Stimulated activated naive CD8-positive, alpha-beta T cell treated with anti-CD3 and anti-CD28 coated beads, Interleukin-15, Interleukin-2, amounts not matched to agents 100 ng/mL and 50 ng/mL, for 24 hours (primary cell): ENCODE measurements around the gene CDH4.

Source experiments
- H3K27ac Mint-ChIP-seq: one replicate; pipeline ENCODE4 v1.8.0; 2021; ENCODE audit warnings: mild to moderate bottlenecking, mixed read lengths
- H3K27me3 Mint-ChIP-seq: one replicate; pipeline ENCODE4 v1.8.0; 2021; ENCODE audit warnings: mixed read lengths
- H3K36me3 Mint-ChIP-seq: one replicate; pipeline ENCODE4 v1.8.0; 2021; ENCODE audit warnings: low read depth, mixed read lengths
- H3K4me1 Mint-ChIP-seq: one replicate; pipeline ENCODE4 v1.8.0; 2021; ENCODE audit warnings: low read depth, mixed read lengths
- H3K4me3 Mint-ChIP-seq: one replicate; pipeline ENCODE4 v1.8.0; 2021; ENCODE audit warnings: mild to moderate bottlenecking, mixed read lengths
- H3K9me3 Mint-ChIP-seq: one replicate; pipeline ENCODE4 v1.8.0; 2021; ENCODE audit warnings: mixed read lengths

The CDH4 gene

DNA sequence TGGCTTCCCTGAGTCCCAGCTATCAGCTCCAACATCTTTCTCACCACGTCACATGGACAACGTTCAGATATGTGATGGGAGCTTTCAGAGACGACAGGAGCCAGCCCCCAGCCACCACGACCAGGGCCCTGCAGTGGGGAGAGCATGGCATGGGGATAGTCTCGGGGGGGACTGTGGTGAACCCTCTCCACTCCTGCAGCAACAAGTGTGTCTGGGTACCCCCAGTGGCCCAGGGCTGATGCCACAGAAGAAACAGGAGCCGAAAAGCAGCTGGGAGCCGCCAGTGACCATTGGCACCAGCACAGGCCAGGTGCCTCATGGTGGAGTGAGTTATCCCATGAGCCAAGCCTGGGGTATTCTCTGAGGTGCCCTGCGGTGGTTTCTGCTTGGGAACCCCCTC is 473.9 kb downstream of the CDH4 start:
- Mint-ChIP-seq H3K9me3 (no peaks in the 10 kb centered on the region), H3K4me3 (no peak overlapping the region), H3K4me1 (no peaks in the 10 kb centered on the region), H3K36me3 (no peaks in the 10 kb centered on the region), H3K27ac (no peak overlapping the region), H3K27me3 (no peaks in the 10 kb centered on the region)

DNA sequence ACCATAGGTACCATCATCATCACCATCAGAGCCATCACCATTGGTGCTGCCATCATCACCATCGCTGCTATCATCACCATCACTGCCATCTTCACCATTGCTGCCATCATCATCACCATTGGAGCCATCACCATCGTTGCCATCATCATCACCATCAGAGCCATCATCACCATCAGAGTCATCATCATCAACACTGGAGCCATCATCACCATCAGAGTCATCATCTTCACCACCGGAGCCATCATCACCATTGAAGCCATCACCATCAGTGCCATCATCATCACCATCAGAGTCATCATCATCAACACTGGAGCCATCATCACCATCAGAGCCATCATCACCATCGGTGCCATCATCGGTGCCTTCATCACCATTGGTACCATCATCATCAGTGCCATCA is 474.9 kb downstream of the CDH4 start:
- Mint-ChIP-seq H3K4me1 (no peaks in the 10 kb centered on the region), H3K4me3 (no peak overlapping the region), H3K36me3 (no peaks in the 10 kb centered on the region), H3K27ac (no peak overlapping the region), H3K27me3 (no peaks in the 10 kb centered on the region), H3K9me3 (no peaks in the 10 kb centered on the region)

DNA sequence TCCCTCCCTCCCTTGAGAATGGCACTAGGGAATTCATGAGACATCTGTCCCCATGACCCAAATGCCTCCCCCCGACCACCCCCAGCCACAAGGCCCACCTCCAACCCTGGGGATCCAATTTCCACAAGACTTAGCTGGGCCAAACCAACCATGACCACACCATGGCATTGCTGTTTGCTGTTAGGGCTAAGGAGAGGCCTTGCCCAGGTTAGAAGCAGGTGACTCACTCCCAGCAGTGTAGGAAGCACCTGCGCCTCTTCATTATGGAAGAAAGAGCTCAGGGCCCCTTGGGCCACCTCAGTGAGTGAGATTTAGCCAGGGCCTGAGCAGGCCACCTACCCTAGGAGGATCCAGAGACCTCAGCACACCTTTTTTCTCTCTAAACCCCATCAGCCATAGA is 475.7 kb downstream of the CDH4 start:
- H3K9me3 Mint-ChIP-seq, result no peaks in the 10 kb centered on the region
- H3K27ac Mint-ChIP-seq, result no peak overlapping the region
- no peaks in the 10 kb centered on the region for H3K4me1 Mint-ChIP-seq
- H3K36me3 Mint-ChIP-seq, result no peaks in the 10 kb centered on the region
- no peak overlapping the region for H3K4me3 Mint-ChIP-seq
- H3K27me3 Mint-ChIP-seq, result no peaks in the 10 kb centered on the region

DNA sequence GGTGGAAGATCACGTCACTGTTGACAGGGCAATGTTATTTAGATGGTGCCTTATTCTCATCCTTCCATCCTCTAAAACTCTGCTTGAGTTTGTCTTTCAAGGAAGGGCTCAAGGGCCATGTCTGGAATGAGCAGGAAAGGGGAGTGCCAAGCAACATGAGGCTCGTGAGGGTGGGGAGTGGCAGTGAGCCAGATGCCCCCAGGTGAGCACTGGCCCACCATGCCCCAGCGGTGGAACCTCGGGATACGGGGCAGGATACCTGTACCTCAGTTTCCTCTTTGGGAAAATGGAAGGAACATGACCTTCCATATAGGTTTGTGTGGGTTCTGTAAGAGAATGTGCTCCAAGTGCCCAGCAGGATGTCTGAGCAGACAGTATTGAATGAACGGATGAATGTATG is 476.3 kb downstream of the CDH4 start:
- no peak overlapping the region for H3K4me3 Mint-ChIP-seq
- no peak overlapping the region for H3K27ac Mint-ChIP-seq
- no peaks in the 10 kb centered on the region for H3K36me3 Mint-ChIP-seq
- no peaks in the 10 kb centered on the region for H3K9me3 Mint-ChIP-seq
- no peaks in the 10 kb centered on the region for H3K4me1 Mint-ChIP-seq
- no peaks in the 10 kb centered on the region for H3K27me3 Mint-ChIP-seq

DNA sequence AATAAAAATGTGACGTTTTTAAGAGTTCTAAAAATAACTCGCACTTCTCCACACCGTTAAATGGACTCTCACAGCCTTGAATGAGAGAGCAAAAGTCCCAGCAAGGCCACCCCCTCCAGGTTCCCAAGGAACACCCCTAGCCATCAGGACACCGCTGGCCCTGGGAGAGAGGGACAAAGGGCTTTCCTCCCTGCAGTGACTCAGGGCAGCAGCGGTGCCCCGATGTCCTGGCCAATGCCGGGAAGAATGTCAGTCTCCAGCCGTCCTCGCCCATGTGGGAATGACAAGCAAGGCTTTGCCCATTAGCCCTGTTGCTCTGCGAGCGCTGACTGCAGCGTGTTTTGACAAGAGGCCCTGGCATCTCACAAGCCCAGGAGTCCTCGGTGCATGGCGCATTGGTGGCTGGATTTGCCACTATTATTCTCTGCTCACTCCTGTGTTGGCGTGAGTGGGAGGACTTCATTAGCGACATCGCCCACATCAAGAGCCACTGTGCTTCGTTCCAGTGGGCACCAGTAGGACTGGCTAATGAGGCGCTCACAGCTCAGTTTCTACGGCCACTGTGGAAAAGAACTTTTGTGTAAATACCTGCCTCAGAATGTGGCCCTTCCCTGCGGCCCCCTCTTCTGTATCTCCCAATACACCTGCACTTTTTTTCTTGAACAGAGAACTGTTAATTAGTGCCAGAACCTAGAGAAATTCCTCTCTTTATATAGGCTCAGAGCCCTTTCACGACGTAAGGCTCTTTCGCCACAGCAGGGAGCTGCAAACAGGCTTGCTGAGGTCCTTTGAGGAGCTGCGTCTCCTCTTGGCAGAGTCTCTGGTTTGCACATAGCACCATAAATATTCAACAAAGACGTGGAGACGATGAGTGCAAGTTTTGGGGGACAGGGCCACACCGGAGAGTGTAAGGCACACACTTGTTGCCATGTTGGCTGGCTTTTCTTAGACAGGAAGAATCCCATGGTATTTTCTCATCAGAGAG is 477.0 kb downstream of the CDH4 start:
- Mint-ChIP-seq H3K4me3 (no peak overlapping the region), H3K27ac (no peak overlapping the region), H3K36me3 (no peaks in the 10 kb centered on the region), H3K27me3 (no peaks in the 10 kb centered on the region), H3K9me3 (no peaks in the 10 kb centered on the region), H3K4me1 (no peaks in the 10 kb centered on the region)

DNA sequence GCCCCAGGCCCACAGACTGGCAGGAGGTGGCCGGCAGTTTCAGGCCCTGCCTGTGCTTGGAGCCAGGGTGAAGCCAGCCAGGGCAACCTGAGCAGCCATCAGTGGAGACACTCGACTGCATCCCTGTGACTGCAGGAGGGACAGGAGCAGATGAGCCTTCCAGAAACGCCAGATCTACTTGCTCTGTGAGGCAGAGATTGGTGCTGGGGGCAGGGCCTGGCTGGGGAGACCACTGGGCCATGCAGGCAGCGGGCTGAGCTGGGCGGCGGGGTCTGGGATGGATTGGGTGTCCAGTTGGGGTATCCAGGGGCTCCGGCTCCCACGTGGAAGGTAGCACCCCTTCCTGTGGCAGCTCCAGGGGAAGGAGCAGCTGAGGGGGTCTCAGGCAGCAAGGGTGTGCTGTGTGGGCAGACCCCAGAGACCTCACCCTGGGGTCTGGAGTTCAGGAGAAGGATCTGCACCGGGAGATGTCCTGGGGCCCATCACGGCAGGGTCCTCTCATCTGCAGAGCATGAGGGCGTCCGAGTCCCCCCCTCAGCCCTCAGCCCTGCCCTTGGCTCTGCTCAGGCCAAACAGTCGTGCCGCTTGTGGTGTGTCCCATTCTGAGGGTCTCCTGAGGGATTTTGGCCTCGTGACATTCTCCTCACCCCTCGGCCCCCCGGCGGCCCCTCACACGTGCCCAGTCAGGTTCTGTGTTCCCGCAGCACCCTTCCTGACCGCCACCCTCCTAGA is 478.7 kb downstream of the CDH4 start:
- Mint-ChIP-seq H3K9me3 (no peaks in the 10 kb centered on the region), H3K27me3 (no peaks in the 10 kb centered on the region), H3K4me3 (no peak overlapping the region), H3K27ac (no peak overlapping the region), H3K36me3 (no peaks in the 10 kb centered on the region), H3K4me1 (no peaks in the 10 kb centered on the region)

DNA sequence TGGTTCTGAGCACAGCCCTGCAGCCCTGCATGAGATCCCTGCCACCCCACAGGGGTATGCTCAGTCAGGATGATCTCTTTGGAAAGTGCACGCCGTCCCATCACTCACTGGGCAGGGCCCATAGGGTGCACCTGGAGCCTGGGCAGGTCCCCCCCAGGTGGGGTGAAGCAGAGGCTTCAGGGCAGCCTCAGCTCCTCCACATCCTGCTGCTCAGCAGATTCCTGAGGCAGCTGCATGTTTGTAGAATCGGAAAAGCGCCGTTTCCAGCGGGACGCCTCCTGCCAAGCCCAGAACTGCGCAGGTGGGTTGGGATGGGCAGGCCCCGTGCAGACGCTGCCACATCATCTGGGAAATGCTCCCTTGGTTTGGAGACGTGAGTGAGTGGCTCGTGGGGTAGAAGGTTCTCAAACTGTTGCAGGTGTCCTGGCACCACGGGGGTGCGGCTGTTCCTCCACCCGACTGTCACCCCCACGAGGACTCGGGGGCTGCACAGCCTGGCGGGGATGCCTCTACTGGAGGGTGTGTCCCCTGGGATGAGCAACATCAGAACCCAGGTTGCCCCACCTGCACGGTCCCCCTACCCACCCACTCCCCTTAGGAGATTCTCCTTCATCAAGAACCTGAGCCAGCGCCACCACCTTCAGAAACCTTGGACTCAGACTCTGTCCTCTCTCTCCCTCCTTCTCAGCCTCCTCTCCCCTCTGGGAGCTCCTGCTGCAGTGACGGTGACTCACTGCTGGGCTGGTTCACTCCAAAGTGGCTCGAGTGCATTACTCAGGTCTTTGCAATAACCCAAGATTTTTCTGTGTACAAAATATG is 479.5 kb downstream of the CDH4 start:
- no peaks in the 10 kb centered on the region for H3K9me3 Mint-ChIP-seq
- no peaks in the 10 kb centered on the region for H3K36me3 Mint-ChIP-seq
- no peak overlapping the region for H3K27ac Mint-ChIP-seq
- no peaks in the 10 kb centered on the region for H3K27me3 Mint-ChIP-seq
- H3K4me1 Mint-ChIP-seq, result no peaks in the 10 kb centered on the region
- H3K4me3 Mint-ChIP-seq, result no peak overlapping the region

DNA sequence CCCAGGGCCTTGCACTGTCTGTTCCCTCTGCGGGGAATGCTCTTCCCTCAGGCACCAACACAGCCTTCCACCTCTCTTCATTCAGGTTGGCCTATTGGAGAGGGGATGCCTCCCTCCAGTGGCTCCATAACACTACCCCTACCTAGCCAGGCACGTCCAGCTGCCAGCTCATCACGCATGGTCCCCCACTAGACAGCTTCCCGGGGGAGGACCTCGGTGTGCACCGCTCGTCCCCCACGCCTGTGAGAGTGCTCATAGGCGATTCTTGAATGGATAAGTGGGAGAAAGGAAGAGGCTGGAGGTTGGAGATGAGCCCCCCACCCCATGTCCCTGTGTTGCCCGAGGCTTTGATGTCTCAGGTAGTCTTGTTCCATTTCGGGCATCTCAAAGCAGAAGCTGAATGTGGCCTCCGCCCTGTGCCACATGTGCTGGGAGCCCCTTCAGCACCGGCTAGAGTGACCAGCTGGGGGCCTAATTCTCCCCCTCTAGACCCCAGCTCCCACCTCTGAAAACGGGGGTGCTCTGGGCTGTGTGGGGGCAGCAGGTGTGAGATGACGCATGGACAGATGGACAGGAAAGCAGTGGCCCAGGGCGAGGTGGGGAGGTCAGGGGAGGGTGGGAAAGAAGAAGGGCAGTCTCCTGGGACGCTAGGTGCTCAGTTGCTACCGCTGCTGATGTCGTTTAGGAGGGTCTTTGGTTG is 480.6 kb downstream of the CDH4 start:
- H3K36me3 Mint-ChIP-seq, result no peaks in the 10 kb centered on the region
- H3K9me3 Mint-ChIP-seq, result no peaks in the 10 kb centered on the region
- no peak overlapping the region for H3K27ac Mint-ChIP-seq
- H3K4me3 Mint-ChIP-seq, result no peak overlapping the region
- H3K4me1 Mint-ChIP-seq, result no peaks in the 10 kb centered on the region
- H3K27me3 Mint-ChIP-seq, result no peaks in the 10 kb centered on the region

DNA sequence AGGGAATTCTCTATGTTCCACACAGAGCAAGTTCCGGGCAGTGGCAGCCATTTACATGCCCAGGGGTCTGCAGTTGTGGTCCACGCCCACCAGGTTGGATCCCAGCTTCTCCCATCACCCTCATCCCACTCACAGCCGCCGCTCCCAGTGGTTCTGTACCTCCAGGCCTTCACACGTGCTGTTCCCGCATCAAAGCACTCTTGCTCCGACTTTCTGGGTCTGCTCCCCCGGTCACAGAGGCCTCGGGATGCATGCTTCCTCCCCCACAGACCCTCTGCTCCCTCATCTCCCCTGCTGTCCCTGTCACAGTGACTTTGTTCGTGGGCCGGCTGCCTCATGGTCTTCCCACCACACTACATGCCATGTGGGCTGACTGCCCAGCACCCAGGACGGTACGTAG is 481.2 kb downstream of the CDH4 start:
- H3K4me3 Mint-ChIP-seq, result no peak overlapping the region
- no peaks in the 10 kb centered on the region for H3K27me3 Mint-ChIP-seq
- no peaks in the 10 kb centered on the region for H3K4me1 Mint-ChIP-seq
- no peaks in the 10 kb centered on the region for H3K9me3 Mint-ChIP-seq
- H3K27ac Mint-ChIP-seq, result no peak overlapping the region
- no peaks in the 10 kb centered on the region for H3K36me3 Mint-ChIP-seq

DNA sequence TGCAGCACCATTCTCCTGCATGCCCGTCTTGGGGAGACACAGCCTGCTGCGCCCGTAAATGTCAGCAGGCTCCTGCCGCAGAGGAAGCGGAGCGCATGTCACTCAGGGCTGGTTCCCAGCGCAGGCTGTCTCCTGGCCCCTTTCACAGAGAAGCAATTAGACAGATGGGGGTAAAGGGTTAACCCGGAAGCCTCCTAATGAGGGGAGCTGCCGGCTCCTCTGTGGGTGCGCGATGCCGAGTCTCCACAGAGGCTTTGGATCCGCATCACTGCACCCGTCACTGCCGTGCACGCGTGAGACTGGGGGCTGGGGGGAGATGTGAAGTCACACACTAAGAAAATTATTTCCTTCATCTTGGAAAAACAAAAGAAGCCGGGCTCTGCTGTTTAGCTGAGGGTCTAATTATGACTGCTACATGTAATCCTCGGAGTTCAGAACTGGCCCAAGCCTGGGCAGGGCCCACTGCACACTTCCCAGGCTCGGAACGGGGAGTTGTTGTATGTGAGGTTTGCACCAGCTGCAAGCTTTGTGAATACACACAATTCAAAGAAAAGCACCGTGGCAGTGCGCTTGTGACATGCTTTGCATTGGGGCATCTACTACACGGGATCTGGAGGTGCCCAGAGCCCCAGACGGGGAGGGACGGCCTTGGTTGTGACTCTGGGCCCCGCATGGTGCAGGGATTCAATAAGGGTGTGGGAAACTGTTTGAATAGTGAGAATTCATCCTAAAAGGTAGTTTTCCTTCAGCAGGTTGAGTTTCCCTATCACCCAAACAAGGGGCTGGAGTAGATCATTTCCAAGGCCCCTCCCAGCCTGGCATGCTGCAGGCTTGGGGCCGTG is 482.1 kb downstream of the CDH4 start:
- Mint-ChIP-seq H3K9me3 (no peaks in the 10 kb centered on the region), H3K4me1 (no peaks in the 10 kb centered on the region), H3K4me3 (no peak overlapping the region), H3K36me3 (no peaks in the 10 kb centered on the region), H3K27me3 (no peaks in the 10 kb centered on the region), H3K27ac (no peak overlapping the region)

DNA sequence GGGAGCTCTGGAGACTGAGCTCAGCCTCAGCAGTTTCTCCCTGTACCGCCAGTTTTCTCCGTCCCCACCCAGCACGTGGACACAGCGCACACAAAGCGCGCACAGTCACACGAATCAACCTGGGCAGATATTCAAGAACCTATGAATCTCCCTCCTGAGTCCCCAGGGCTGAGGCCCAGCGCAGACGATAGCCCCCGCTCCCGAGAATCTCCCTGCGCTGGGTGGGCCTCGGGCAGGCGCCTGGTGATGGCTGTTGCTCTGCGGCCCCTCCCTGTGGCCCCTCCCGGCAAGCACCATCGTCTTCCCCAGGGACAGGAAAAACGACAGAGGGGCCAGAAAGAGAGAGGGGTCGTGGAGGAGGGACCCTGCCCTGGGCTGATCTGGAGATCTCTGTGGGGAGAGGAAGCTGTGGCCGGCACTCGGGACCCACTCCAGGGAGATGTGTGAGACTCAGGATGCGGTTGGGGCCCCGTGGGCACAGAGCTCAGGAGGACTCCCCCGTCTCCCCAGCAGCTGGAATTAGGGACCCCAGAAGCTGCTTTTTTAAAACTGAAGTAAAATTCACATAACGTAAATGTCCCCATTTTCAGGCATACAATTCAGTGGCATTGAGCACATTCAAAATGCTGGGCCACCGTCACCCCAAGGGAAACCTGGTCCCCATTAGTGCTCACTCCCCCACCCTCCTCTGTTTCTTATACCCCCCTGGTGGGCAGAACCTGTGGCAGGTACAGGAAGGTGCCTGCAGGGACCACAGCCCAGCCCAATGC is 482.9 kb downstream of the CDH4 start:
- H3K36me3 Mint-ChIP-seq, result no peaks in the 10 kb centered on the region
- H3K27me3 Mint-ChIP-seq, result no peaks in the 10 kb centered on the region
- no peak overlapping the region for H3K27ac Mint-ChIP-seq
- no peaks in the 10 kb centered on the region for H3K4me1 Mint-ChIP-seq
- no peak overlapping the region for H3K4me3 Mint-ChIP-seq
- no peaks in the 10 kb centered on the region for H3K9me3 Mint-ChIP-seq

DNA sequence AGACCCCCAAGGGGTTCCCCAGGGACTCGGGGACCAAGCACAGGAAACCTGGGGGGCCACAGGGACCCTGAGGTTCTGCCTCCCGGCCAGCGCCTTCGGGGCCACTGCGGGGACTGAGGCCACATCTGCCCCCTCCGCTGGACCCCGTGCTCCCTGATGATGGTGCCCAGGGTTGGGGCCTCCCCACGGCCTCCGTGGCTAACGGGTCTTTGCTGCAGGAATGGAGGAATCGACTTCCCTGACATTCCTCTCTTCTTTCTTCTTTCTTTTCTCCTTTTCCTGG is 483.4 kb downstream of the CDH4 start:
- Mint-ChIP-seq H3K36me3 (no peaks in the 10 kb centered on the region), H3K9me3 (no peaks in the 10 kb centered on the region), H3K27ac (no peak overlapping the region), H3K4me1 (no peaks in the 10 kb centered on the region), H3K4me3 (no peak overlapping the region), H3K27me3 (no peaks in the 10 kb centered on the region)

DNA sequence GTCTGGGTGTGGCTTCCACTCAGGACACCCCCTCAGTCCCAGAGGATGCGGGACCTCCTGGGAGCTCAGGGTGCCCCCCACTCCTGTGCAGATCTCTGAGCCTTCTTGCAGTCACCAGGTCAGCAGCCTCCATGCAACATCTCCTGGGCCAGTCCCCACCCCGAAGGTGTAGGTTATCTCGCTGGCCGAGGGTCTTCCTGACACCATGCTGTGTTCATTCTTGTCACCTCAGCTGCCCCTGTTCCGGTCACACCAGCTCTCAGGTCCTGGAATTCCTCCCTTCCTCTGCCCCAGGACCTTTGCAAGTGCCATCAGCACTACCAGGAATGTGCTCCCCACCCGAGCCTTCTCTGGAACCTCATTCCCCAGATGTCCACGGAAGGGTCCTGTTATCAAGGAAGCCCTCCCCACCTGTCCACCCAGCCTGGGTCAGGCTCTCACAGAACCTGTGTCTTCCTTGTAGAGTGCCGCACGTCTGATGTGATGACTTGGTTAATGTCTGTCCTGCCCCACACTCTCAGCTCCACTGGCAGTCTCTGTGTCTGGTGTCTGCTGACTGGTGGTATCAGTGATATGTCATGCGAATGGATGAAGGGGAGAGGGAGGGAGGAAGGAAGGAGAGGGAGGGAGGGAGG is 484.1 kb downstream of the CDH4 start:
- Mint-ChIP-seq H3K4me3 (no peak overlapping the region), H3K27ac (no peak overlapping the region), H3K9me3 (no peaks in the 10 kb centered on the region), H3K36me3 (no peaks in the 10 kb centered on the region), H3K27me3 (no peaks in the 10 kb centered on the region), H3K4me1 (no peaks in the 10 kb centered on the region)
